HL-60 (cell line): ENCODE measurements around the gene MACF1.

ENCODE experiments used
- DNase-seq, 2 experiments: peaks; one replicate each; pipeline ENCODE4 v3.0.0-alpha.2; 2010 to 2020; ENCODE audit warnings: low read depth in 1 of 2, low spot score in 1 of 2
- H3K27ac ChIP-seq: fragments of 250-450 bp; sonication (Bioruptor Pico); replicated peaks from 2 replicates; pipeline ENCODE4 v1.5.1; 2020; ENCODE audit warnings: mild to moderate bottlenecking, moderate library complexity
- H3K27me3 ChIP-seq: fragments of 250-450 bp; sonication (Bioruptor Pico); 2 replicates; pipeline ENCODE4 v1.5.1; 2021; ENCODE audit warnings: mild to moderate bottlenecking, moderate library complexity; ENCODE audit not compliant: insufficient read depth, poor library complexity, severe bottlenecking
- H3K4me3 ChIP-seq: replicated peaks from 2 replicates; pipeline ENCODE4 v1.5.1; 2011; ENCODE audit warnings: mild to moderate bottlenecking, control low read depth, low read length; ENCODE audit not compliant: insufficient read depth
- GABPA ChIP-seq: IDR thresholded peaks from 2 replicates; pipeline ENCODE4 v1.6.1; 2012; ENCODE audit warnings: low read depth
- POLR2AphosphoS5 ChIP-seq: IDR thresholded peaks from 2 replicates; pipeline ENCODE4 v1.6.1; 2012; ENCODE audit warnings: low read depth
- SPI1 ChIP-seq: IDR thresholded peaks from 2 replicates; pipeline ENCODE4 v1.6.1; 2012; ENCODE audit warnings: low read depth, mild to moderate bottlenecking, borderline replicate concordance
- TF ChIP-seq, protein P1 (sequence below): IDR thresholded peaks from 2 replicates; pipeline ENCODE4 v1.6.1; 2012; ENCODE audit warnings: low read depth; ENCODE audit not compliant: insufficient replicate concordance
- TF ChIP-seq, protein P2 (sequence below): IDR thresholded peaks from one replicate; pipeline ENCODE4 v1.5.1; 2011; ENCODE audit warnings: low read length, control low read depth, inconsistent platforms; ENCODE audit not compliant: insufficient read depth

Gene MACF1

DNA sequence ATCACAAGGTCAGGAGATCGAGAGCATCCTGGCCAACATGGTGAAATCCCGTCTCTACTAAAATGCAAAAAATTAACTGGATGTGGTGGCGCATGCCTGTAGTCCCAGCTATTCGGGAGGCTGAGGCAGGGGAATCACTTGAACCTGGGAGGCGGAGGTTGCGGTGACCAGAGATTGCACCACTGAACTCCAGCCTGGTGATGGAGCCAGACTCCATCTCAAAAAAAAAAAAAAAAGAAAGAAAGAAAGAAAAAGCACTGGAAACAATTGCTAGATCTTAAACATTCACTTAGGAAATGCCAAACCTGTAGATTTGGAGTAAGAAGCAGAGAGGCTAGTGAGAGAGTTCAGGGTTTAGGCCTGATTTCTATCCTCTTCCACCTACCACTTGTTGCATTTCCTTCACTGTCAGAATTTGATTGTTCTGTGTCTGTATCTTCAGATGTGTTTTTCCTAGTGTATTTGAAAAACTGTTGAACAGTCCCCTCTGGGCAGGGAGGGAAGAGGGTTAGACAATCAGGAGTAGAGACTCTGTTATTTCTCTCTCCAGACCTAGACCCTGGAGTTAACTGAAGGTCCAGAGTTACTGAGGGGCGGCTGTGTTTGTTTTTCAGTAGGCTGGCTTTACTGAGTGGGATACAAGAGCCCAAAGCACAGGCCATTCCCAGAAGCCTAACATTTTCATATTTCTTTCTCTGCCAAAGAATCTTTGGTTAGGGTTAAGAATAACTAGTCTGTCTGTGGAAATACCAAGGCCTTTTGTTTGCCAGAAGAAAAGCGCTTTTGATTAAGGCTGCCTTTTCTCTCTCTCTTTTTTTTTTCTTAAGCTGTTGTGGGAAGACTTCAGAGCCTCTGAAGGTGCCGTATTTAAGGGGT is 31.1 kb upstream of the MACF1 start:
- H3K27me3 ChIP-seq = no peaks in the 10 kb centered on the region
- H3K27ac ChIP-seq = no peak overlapping the region
- no peak overlapping the region for H3K4me3 ChIP-seq
- no peak for DNase-seq
- TF ChIP-seq, protein P1, sequence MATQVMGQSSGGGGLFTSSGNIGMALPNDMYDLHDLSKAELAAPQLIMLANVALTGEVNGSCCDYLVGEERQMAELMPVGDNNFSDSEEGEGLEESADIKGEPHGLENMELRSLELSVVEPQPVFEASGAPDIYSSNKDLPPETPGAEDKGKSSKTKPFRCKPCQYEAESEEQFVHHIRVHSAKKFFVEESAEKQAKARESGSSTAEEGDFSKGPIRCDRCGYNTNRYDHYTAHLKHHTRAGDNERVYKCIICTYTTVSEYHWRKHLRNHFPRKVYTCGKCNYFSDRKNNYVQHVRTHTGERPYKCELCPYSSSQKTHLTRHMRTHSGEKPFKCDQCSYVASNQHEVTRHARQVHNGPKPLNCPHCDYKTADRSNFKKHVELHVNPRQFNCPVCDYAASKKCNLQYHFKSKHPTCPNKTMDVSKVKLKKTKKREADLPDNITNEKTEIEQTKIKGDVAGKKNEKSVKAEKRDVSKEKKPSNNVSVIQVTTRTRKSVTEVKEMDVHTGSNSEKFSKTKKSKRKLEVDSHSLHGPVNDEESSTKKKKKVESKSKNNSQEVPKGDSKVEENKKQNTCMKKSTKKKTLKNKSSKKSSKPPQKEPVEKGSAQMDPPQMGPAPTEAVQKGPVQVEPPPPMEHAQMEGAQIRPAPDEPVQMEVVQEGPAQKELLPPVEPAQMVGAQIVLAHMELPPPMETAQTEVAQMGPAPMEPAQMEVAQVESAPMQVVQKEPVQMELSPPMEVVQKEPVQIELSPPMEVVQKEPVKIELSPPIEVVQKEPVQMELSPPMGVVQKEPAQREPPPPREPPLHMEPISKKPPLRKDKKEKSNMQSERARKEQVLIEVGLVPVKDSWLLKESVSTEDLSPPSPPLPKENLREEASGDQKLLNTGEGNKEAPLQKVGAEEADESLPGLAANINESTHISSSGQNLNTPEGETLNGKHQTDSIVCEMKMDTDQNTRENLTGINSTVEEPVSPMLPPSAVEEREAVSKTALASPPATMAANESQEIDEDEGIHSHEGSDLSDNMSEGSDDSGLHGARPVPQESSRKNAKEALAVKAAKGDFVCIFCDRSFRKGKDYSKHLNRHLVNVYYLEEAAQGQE = no peak
- TF ChIP-seq POLR2AphosphoS5 = no peak
- TF ChIP-seq, protein P2, sequence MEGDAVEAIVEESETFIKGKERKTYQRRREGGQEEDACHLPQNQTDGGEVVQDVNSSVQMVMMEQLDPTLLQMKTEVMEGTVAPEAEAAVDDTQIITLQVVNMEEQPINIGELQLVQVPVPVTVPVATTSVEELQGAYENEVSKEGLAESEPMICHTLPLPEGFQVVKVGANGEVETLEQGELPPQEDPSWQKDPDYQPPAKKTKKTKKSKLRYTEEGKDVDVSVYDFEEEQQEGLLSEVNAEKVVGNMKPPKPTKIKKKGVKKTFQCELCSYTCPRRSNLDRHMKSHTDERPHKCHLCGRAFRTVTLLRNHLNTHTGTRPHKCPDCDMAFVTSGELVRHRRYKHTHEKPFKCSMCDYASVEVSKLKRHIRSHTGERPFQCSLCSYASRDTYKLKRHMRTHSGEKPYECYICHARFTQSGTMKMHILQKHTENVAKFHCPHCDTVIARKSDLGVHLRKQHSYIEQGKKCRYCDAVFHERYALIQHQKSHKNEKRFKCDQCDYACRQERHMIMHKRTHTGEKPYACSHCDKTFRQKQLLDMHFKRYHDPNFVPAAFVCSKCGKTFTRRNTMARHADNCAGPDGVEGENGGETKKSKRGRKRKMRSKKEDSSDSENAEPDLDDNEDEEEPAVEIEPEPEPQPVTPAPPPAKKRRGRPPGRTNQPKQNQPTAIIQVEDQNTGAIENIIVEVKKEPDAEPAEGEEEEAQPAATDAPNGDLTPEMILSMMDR = no peak
- TF ChIP-seq GABPA = no peak
- no peak for TF ChIP-seq SPI1

DNA sequence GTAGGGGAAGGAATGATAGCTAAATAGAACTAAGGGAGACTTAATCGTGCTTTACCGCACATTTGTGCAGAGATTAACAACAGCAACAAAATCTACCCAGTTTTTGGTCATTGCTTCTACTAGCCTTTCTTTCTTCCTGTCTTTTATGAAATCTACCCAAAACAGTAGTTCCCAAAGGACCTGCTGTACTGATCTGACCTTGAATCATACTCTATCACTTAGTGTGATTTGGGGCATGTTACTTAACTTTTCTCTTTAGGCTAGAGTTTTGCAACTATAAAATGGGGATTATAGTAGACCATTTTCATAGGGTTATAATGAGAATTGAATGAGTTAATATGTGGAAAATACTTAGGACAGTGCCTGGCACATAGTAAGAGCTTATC is 30.5 kb upstream of the MACF1 start:
- TF ChIP-seq, protein P2 = no peak
- TF ChIP-seq, protein P1 = no peak
- no peak for TF ChIP-seq POLR2AphosphoS5
- TF ChIP-seq GABPA = no peak
- no peak for TF ChIP-seq SPI1
- no peak for DNase-seq
- H3K27ac ChIP-seq = no peak overlapping the region
- H3K27me3 ChIP-seq = no peaks in the 10 kb centered on the region
- no peak overlapping the region for H3K4me3 ChIP-seq

- DNase-seq = no peak
- Histone ChIP-seq H3K27me3 (peaks cover 3% of the 10 kb centered on the region), H3K4me3 (no peak overlapping the region), H3K27ac (no peak overlapping the region)
- TF ChIP-seq, protein P1 = no peak
- TF ChIP-seq GABPA = no peak
- no peak for TF ChIP-seq POLR2AphosphoS5
- TF ChIP-seq, protein P2 = no peak
- TF ChIP-seq SPI1 = no peak
Measured at GRCh38 chr1:39174390-39175081, 30.0 kb upstream of the MACF1 start.
